HepG2 (cell line): ENCODE results near the gene SNRPF. TPM values are rescaled to one million over a fixed set of nuclear protein-coding genes. Genes with fewer than 3 reads are reported as not detected.

Source experiments
- ATAC-seq: fragments of 200-7000 bp; cut with Tn5 transposase; 3 replicates; pipeline ENCODE4 v1.9.1; 2020; ENCODE audit warnings: mild to moderate bottlenecking, moderate library complexity
- BruUV-seq: library from RNA; stranded (reverse); fragments of 400-500 nt; replicated peaks from 2 replicates; lab custom pipeline; 2021; lab: Mats Ljungman, UMichigan
- CTCF ChIA-PET: fragments of 300-600 bp; formaldehyde crosslinking; extraction: SDS; loops from one replicate; lab custom pipeline; 2021; ENCODE audit warnings: low total read pairs, inconsistent platforms, low intra/inter-chr PET ratio; lab: Yijun Ruan, JAX
- POLR2A ChIA-PET: fragments of 350-600 bp; sonication (Branson Sonifier 250); formaldehyde crosslinking; loops from one replicate; lab custom pipeline; 2020; ENCODE audit warnings: antibody characterized with exemption, inconsistent platforms; lab: Yijun Ruan, JAX
- DNase-seq: peaks from one replicate; pipeline ENCODE4 v3.0.0-alpha.2; 2015; ENCODE audit warnings: low spot score
- FAIRE-seq: peaks from 3 replicates; lab custom pipeline; 2011; peaks lifted over from hg19 to GRCh38; lab: Jason Lieb, UNC
- H2AFZ ChIP-seq: one replicate; pipeline ENCODE4 v1.6.1; 2011; ENCODE audit warnings: low read length, inconsistent platforms
- H3K27ac ChIP-seq: fragments of 300-600 bp; 3 replicates; pipeline ENCODE4 v1.8.0; 2011; ENCODE audit warnings: mixed run types, mild to moderate bottlenecking, mixed read lengths, low read length, inconsistent platforms; ENCODE audit not compliant: insufficient read depth; ENCODE audit errors: extremely low read length
- H3K27me3 ChIP-seq, 2 experiments: fragments of 200-600 bp in 1 of 2; 2 replicates in 1 of 2; 3 replicates in 1 of 2; pipeline versions ENCODE4 v1.6.0 to v1.8.0; 2011; ENCODE audit warnings: low read length in 2 of 2, mild to moderate bottlenecking in 2 of 2, moderate library complexity in 2 of 2, inconsistent platforms in 1 of 2; ENCODE audit not compliant: insufficient read depth in 2 of 2, control insufficient read depth in 1 of 2
- H3K36me3 ChIP-seq, 2 experiments: fragments of 200-600 bp in 1 of 2; replicated peaks in 1 of 2; 2 replicates in 1 of 2; 3 replicates in 1 of 2; pipeline versions ENCODE4 v1.5.1 to v1.8.0; 2011; ENCODE audit warnings: low read length in 2 of 2, inconsistent platforms in 1 of 2; ENCODE audit not compliant: insufficient read depth in 2 of 2, control insufficient read depth in 1 of 2
- H3K4me1 ChIP-seq: 2 replicates; pipeline ENCODE4 v1.5.1; 2012; ENCODE audit warnings: low read length, inconsistent platforms; ENCODE audit not compliant: insufficient read depth
- H3K4me2 ChIP-seq: 2 replicates; pipeline ENCODE4 v1.6.0; 2011; ENCODE audit warnings: low read depth, low read length, inconsistent platforms
- H3K4me3 ChIP-seq, 3 experiments: fragments of 200-600 bp in 1 of 3; sonication (generic), shearing (Covaris generic) in 1 of 3; replicated peaks in 1 of 3; 2 replicates each; pipeline ENCODE4 v1.5.1; 2011 to 2016; ENCODE audit warnings: low read length in 3 of 3, inconsistent platforms in 2 of 3, low read depth in 2 of 3, mild to moderate bottlenecking in 2 of 3, control low read depth in 1 of 3, mixed read lengths in 1 of 3; ENCODE audit not compliant: insufficient read depth in 1 of 3
- H3K79me2 ChIP-seq: one replicate; pipeline ENCODE4 v1.6.1; 2011; ENCODE audit warnings: low read length, inconsistent platforms; ENCODE audit not compliant: insufficient read depth
- H3K9ac ChIP-seq: 2 replicates; pipeline ENCODE4 v1.6.0; 2011; ENCODE audit warnings: mild to moderate bottlenecking, low read depth, low read length, inconsistent platforms; ENCODE audit not compliant: insufficient read depth
- H3K9me3 ChIP-seq: 2 replicates; pipeline ENCODE4 v1.5.1; 2012; ENCODE audit warnings: mild to moderate bottlenecking, low read length
- H4K20me1 ChIP-seq: 2 replicates; pipeline ENCODE4 v1.6.0; 2011; ENCODE audit warnings: inconsistent platforms, mild to moderate bottlenecking, low read length, moderate library complexity; ENCODE audit not compliant: insufficient read depth
- AFF4 ChIP-seq: sonication (generic); formaldehyde crosslinking; IDR thresholded peaks from 2 replicates; pipeline ENCODE4 v1.4.0; 2020; ENCODE audit warnings: missing genetic modification reagents
- ATAD3A ChIP-seq: sonication (generic); formaldehyde crosslinking; IDR thresholded peaks from 2 replicates; pipeline ENCODE4 v1.4.0; 2020; ENCODE audit warnings: missing genetic modification reagents
- BCLAF1 ChIP-seq: fragments of 450-650 bp; IDR thresholded peaks from 2 replicates; pipeline ENCODE4 v1.6.1; 2017; ENCODE audit warnings: mild to moderate bottlenecking
- EEA1 ChIP-seq: sonication (generic); formaldehyde crosslinking; IDR thresholded peaks from 2 replicates; pipeline ENCODE4 v1.5.1; 2020; ENCODE audit warnings: mild to moderate bottlenecking, missing genetic modification reagents, borderline replicate concordance
- HNF4G ChIP-seq, 2 experiments: sonication (generic) in 1 of 2; formaldehyde crosslinking in 1 of 2; IDR thresholded peaks; 2 replicates each; pipeline versions ENCODE4 v1.4.0 to v1.6.1; 2011 to 2020; ENCODE audit warnings: borderline replicate concordance in 2 of 2, low read depth in 2 of 2, mild to moderate bottlenecking in 2 of 2, low read length in 1 of 2, missing genetic modification reagents in 1 of 2, moderate library complexity in 1 of 2
- ISL2 ChIP-seq: sonication (generic); formaldehyde crosslinking; IDR thresholded peaks from 2 replicates; pipeline ENCODE4 v1.5.0; 2020; ENCODE audit warnings: missing genetic modification reagents
- NFIC ChIP-seq: IDR thresholded peaks from 2 replicates; pipeline ENCODE4 v1.6.1; 2012; ENCODE audit warnings: mild to moderate bottlenecking, low read length, inconsistent platforms
- ZBTB8A ChIP-seq: sonication (generic); formaldehyde crosslinking; IDR thresholded peaks from 2 replicates; pipeline ENCODE4 v1.4.0; 2020; ENCODE audit warnings: mild to moderate bottlenecking, low read depth, missing genetic modification reagents, borderline replicate concordance
- ZNF564 ChIP-seq: sonication (generic); formaldehyde crosslinking; IDR thresholded peaks from 2 replicates; pipeline ENCODE4 v1.8.1; 2023; ENCODE audit warnings: mild to moderate bottlenecking, missing genetic modification reagents
- ZNF646 ChIP-seq: sonication (generic); formaldehyde crosslinking; IDR thresholded peaks from 2 replicates; pipeline ENCODE4 v1.9.0; 2021; ENCODE audit warnings: mild to moderate bottlenecking, missing genetic modification reagents
- WGBS: methylation state at CpG from one replicate; pipeline ENCODE4 v1.1.6; 2017; ENCODE audit warnings: low lambda C conversion rate; 5-methylcytosine and 5-hydroxymethylcytosine counted together
- in situ Hi-C: cut with HindIII; loops from 2 replicates; pipeline ENCODE4 v1.10.0; 2017; ENCODE audit warnings: low pct_unique_long_range_greater_than_20kb; ENCODE audit not compliant: extremely low pct_ligation_motif_present
- intact Hi-C: fragments of 100-400 bp; cut with micrococcal nuclease; formaldehyde crosslinking; loops from one replicate; pipeline ENCODE4 v1.10.0; 2022; ENCODE audit not compliant: unreplicated experiment
- polyA plus RNA-seq, 8 experiments: library from polyadenylated mRNA; depleted of rRNA in 3 of 8; stranded (reverse) in 7 of 8; unstranded in 1 of 8; fragments of >200 nt; fragmentation: Illumina TruSeq in 4 of 8; extraction: Trizol in 4 of 8; gene quantifications; 2 replicates each; pipeline versions ENCODE4 v1.2.1 to v1.2.3, GENCODE V29; 2011 to 2016; ENCODE audit warnings: low read depth in 4 of 8, missing spikeins in 1 of 8, mixed read lengths in 1 of 8; ENCODE audit not compliant: insufficient read depth in 1 of 8
- total RNA-seq, 5 experiments: library from RNA; depleted of rRNA; stranded (reverse); fragments of >200 nt; fragmentation: Illumina TruSeq; extraction: Trizol; gene quantifications; 2 replicates each; pipeline ENCODE4 v1.2.3, GENCODE V29; 2016; ENCODE audit warnings: low read depth in 1 of 5

SNRPF gene
- total and polyA plus RNA-seq, 2 of the 13 experiments (the other 11 are each of a cell fraction or from before 2014, with no cell fraction given), result 31.7 to 77.2 TPM

GRCh38 chr12:95877622-95878021, 18.9 kb downstream of the SNRPF start:
- Histone ChIP-seq H3K4me1 (peaks cover 7% of the 10 kb centered on the region), H3K79me2 (no peaks in the 10 kb centered on the region), H3K4me3 (no peak overlapping the region), H3K9me3 (no peaks in the 10 kb centered on the region), H3K27me3 (no peaks in the 10 kb centered on the region), H3K27ac (no peak overlapping the region), H2AFZ (no peak overlapping the region), H3K36me3 (no peaks in the 10 kb centered on the region; a peak in 1 of 5 replicates), H4K20me1 (no peaks in the 10 kb centered on the region)
- in situ Hi-C loops, result no loop called here
- 44% methylated on average over 2 of the region's 2 CpGs for WGBS
- POLR2A ChIA-PET, result no interaction called here
- no peak for ATAC-seq
- no peak for DNase-seq
- intact Hi-C loops, result no loop called here
- no TSS peak for BruUV-seq
- CTCF ChIA-PET, result no interaction called here
- TF ChIP-seq ISL2 (no peak), BCLAF1 (no peak), ATAD3A (CRISPR knock-in tag) (no peak), EEA1 (CRISPR knock-in tag) (no peak), NFIC (no peak), ZNF564 (no peak), ZNF646 (CRISPR knock-in tag) (no peak), ZBTB8A (no peak), HNF4G (IDR thresholded peaks at IDR 0.05; ENCODE audit: borderline replicate concordance, low read depth, low read length) (no peak), HNF4G (CRISPR knock-in tag; IDR thresholded peaks at IDR 0.05; ENCODE audit: borderline replicate concordance, low read depth) (no peak), AFF4 (CRISPR knock-in tag) (no peak)
- TF ChIP-seq, all 625 proteins: peak for 0
- FAIRE-seq, result no peak
- no peak overlapping the region for H3K9ac ChIP-seq
- H3K4me2 ChIP-seq, result no peak overlapping the region
